ENCODE measurements around the gene CNNM2.

The CNNM2 gene

GRCh38 chr10:102917962-102918816 lies at the start of gene CNNM2:
Gene CNNM2 (plus strand): TSS chr10:102918294. CDS start chr10:102918481, 187 bp downstream.
- DNase-seq, result peak; percentile 100

GRCh38 chr10:102868911-102869257 lies 49.2 kb upstream of the CNNM2 start:
- DNase-seq, result peak; percentile 32

- DNase-seq, result peak; percentile 73
Measured at GRCh38 chr10:102869258-102870198, 48.6 kb upstream of the CNNM2 start, which contains the start of gene AS3MT. Gene AS3MT (plus strand): TSS chr10:102869470. CDS start chr10:102869593, 123 bp downstream.

- no peak for DNase-seq
Measured at GRCh38 chr10:102870221-102870620, 47.9 kb upstream of the CNNM2 start.

GRCh38 chr10:102872163-102872562 lies 45.9 kb upstream of the CNNM2 start:
- no peak for DNase-seq

- no peak for DNase-seq
Measured at GRCh38 chr10:102876747-102877153, 41.3 kb upstream of the CNNM2 start.

- DNase-seq, result no peak
Measured at GRCh38 chr10:102878629-102879028, 39.5 kb upstream of the CNNM2 start.

GRCh38 chr10:102880256-102880655 lies 37.8 kb upstream of the CNNM2 start:
- no peak for DNase-seq

GRCh38 chr10:102888048-102888447 lies 30.0 kb upstream of the CNNM2 start:
- DNase-seq, result no peak

- no peak for DNase-seq
Measured at GRCh38 chr10:102894466-102895213, 23.5 kb upstream of the CNNM2 start.

- no peak for DNase-seq
Measured at GRCh38 chr10:102900006-102900405, 18.1 kb upstream of the CNNM2 start.

GRCh38 chr10:102904346-102904745 lies 13.7 kb upstream of the CNNM2 start:
- DNase-seq, result no peak

GRCh38 chr10:102906507-102906906 lies 11.6 kb upstream of the CNNM2 start:
- no peak for DNase-seq

GRCh38 chr10:102914781-102915180 lies 3.3 kb upstream of the CNNM2 start:
- no peak for DNase-seq

GRCh38 chr10:102916173-102916572 lies 1.9 kb upstream of the CNNM2 start:
- no peak for DNase-seq

- DNase-seq, result peak; percentile 88
Measured at GRCh38 chr10:102917314-102917961, 656 bp upstream of the CNNM2 start.

GRCh38 chr10:102918817-102919245 lies 737 bp downstream of the CNNM2 start:
- DNase-seq, result no peak

- peak; percentile 28 for DNase-seq
Measured at GRCh38 chr10:102919246-102919959, 1.3 kb downstream of the CNNM2 start.

- DNase-seq, result no peak
Measured at GRCh38 chr10:102919992-102920739, 2.1 kb downstream of the CNNM2 start.

GRCh38 chr10:102923601-102924000 lies 5.5 kb downstream of the CNNM2 start:
- DNase-seq, result no peak

- no peak for DNase-seq
Measured at GRCh38 chr10:102926842-102927241, 8.7 kb downstream of the CNNM2 start.

Data from femur (tissue), 1 donor.